GM23338 (cell line): ENCODE results near the gene DLGAP3. TPM values are rescaled to one million over a fixed set of nuclear protein-coding genes. Genes with fewer than 3 reads are reported as not detected.

Experiments used
- ATAC-seq: fragments of 200-7000 bp; cut with Tn5 transposase; 3 replicates; pipeline ENCODE4 v1.9.1; 2020
- DNase-seq: peaks from one replicate; pipeline ENCODE4 v3.0.0-alpha.2; 2015; ENCODE audit warnings: low spot score
- H2AFZ ChIP-seq: fragments of 200-600 bp; sonication (generic); 2 replicates; pipeline ENCODE4 v1.8.0; 2016; ENCODE audit warnings: antibody characterized with exemption, mild to moderate bottlenecking, moderate library complexity
- H3F3A ChIP-seq: fragments of 200-600 bp; sonication (generic); replicated peaks from 2 replicates; pipeline ENCODE4 v1.8.0; 2017; ENCODE audit warnings: antibody characterized with exemption, mixed run types, low read depth
- H3K27ac ChIP-seq: fragments of 200-600 bp; sonication (generic); 2 replicates; pipeline ENCODE4 v1.6.1; 2016; ENCODE audit warnings: low read depth
- H3K27me3 ChIP-seq: fragments of 200-600 bp; sonication (generic); 2 replicates; pipeline ENCODE4 v1.8.0; 2016; ENCODE audit warnings: mild to moderate bottlenecking, mixed run types, moderate library complexity; ENCODE audit not compliant: insufficient read depth
- H3K36me3 ChIP-seq: fragments of 200-600 bp; sonication (generic); 2 replicates; pipeline ENCODE4 v1.8.0; 2016; ENCODE audit warnings: mild to moderate bottlenecking; ENCODE audit not compliant: insufficient read depth
- H3K4me1 ChIP-seq: fragments of 200-600 bp; sonication (generic); 2 replicates; pipeline ENCODE4 v1.8.0; 2016; ENCODE audit warnings: mild to moderate bottlenecking, moderate library complexity; ENCODE audit not compliant: insufficient read depth
- H3K4me2 ChIP-seq: fragments of 200-600 bp; sonication (generic); 2 replicates; pipeline ENCODE4 v1.7.1; 2017; ENCODE audit warnings: mixed run types
- H3K4me3 ChIP-seq: fragments of 200-600 bp; sonication (generic); 2 replicates; pipeline ENCODE4 v1.6.1; 2016; ENCODE audit warnings: mixed run types
- H3K79me2 ChIP-seq: fragments of 200-600 bp; sonication (generic); replicated peaks from 2 replicates; pipeline ENCODE4 v1.8.0; 2017; ENCODE audit warnings: mild to moderate bottlenecking; ENCODE audit not compliant: insufficient read depth
- H3K9me2 ChIP-seq: fragments of 200-600 bp; sonication (generic); 2 replicates; pipeline ENCODE4 v1.8.0; 2017; ENCODE audit not compliant: insufficient read depth
- H4K20me1 ChIP-seq: fragments of 200-600 bp; sonication (generic); replicated peaks from 2 replicates; pipeline ENCODE4 v1.8.0; 2017; ENCODE audit warnings: mild to moderate bottlenecking; ENCODE audit not compliant: insufficient read depth
- H3K27ac Mint-ChIP-seq: 2 replicates; pipeline ENCODE4 v1.8.0; 2020; ENCODE audit warnings: inconsistent platforms, mild to moderate bottlenecking, moderate library complexity, mixed read lengths
- H3K27me3 Mint-ChIP-seq: 3 replicates; pipeline ENCODE4 v1.8.0; 2022; ENCODE audit warnings: low read depth, mild to moderate bottlenecking, moderate library complexity, mixed read lengths, inconsistent platforms; ENCODE audit not compliant: insufficient read depth, poor library complexity
- H3K36me3 Mint-ChIP-seq: 3 replicates; pipeline ENCODE4 v1.8.0; 2021; ENCODE audit warnings: low read depth, mild to moderate bottlenecking, inconsistent platforms, moderate library complexity, mixed read lengths
- H3K4me1 Mint-ChIP-seq: 3 replicates; pipeline ENCODE4 v1.8.0; 2020; ENCODE audit warnings: mild to moderate bottlenecking, inconsistent platforms, mixed read lengths
- H3K4me3 Mint-ChIP-seq: 3 replicates; pipeline ENCODE4 v1.8.0; 2021; ENCODE audit warnings: moderate library complexity, mild to moderate bottlenecking, inconsistent platforms, mixed read lengths
- H3K9me3 Mint-ChIP-seq: 3 replicates; pipeline ENCODE4 v1.8.0; 2020; ENCODE audit warnings: moderate library complexity, mild to moderate bottlenecking, inconsistent platforms, mixed read lengths
- CREB1 ChIP-seq: fragments of 250-450 bp; sonication (Bioruptor Pico); IDR thresholded peaks from 2 replicates; pipeline ENCODE4 v1.5.0; 2020; ENCODE audit warnings: low read depth, mild to moderate bottlenecking, moderate library complexity
- CTCF ChIP-seq, 2 experiments: fragments of 200-600 bp in 1 of 2; sonication (generic) in 1 of 2; conservative IDR thresholded peaks; 2 replicates each; pipeline versions ENCODE4 v1.5.1 to v1.6.1; 2016 to 2017; ENCODE audit warnings: antibody characterized with exemption in 2 of 2, low read depth in 2 of 2, mild to moderate bottlenecking in 2 of 2, moderate library complexity in 1 of 2
- ETS1 ChIP-seq: IDR thresholded peaks from 2 replicates; pipeline ENCODE4 v1.6.1; 2016; ENCODE audit warnings: antibody characterized with exemption
- EZH2 ChIP-seq: fragments of 200-600 bp; sonication (generic); IDR thresholded peaks from one replicate; pipeline ENCODE4 v1.8.0; 2017; ENCODE audit warnings: antibody characterized with exemption, mild to moderate bottlenecking, low read depth; ENCODE audit not compliant: unreplicated experiment
- EZH2phosphoT487 ChIP-seq: fragments of 200-600 bp; sonication (generic); IDR thresholded peaks from one replicate; pipeline ENCODE4 v1.8.1; 2018; ENCODE audit warnings: antibody characterized with exemption; ENCODE audit not compliant: unreplicated experiment
- JUNB ChIP-seq: IDR thresholded peaks from one replicate; pipeline ENCODE4 v1.6.1; 2016; ENCODE audit warnings: antibody characterized with exemption; ENCODE audit not compliant: unreplicated experiment
- NANOG ChIP-seq: IDR thresholded peaks from 2 replicates; pipeline ENCODE4 v1.6.1; 2016; ENCODE audit warnings: antibody characterized with exemption, borderline replicate concordance
- POLR2AphosphoS5 ChIP-seq: IDR thresholded peaks from 2 replicates; pipeline ENCODE4 v1.6.1; 2016; ENCODE audit warnings: antibody characterized with exemption, low read depth
- REST ChIP-seq: IDR thresholded peaks from one replicate; pipeline ENCODE4 v1.6.1; 2018; ENCODE audit warnings: antibody characterized with exemption; ENCODE audit not compliant: unreplicated experiment
- STAT1 ChIP-seq: IDR thresholded peaks from one replicate; pipeline ENCODE4 v1.6.1; 2016; ENCODE audit warnings: antibody characterized with exemption; ENCODE audit not compliant: unreplicated experiment
- ZNF114 ChIP-seq: fragments of 250-450 bp; sonication (Bioruptor Pico); IDR thresholded peaks from 2 replicates; pipeline ENCODE4 v1.5.0; 2020; ENCODE audit warnings: mild to moderate bottlenecking, moderate library complexity
- ZNF331 ChIP-seq: fragments of 250-450 bp; sonication (Bioruptor Pico); IDR thresholded peaks from 2 replicates; pipeline ENCODE4 v1.5.0; 2020; ENCODE audit warnings: low read depth, mild to moderate bottlenecking, moderate library complexity
- ZNF462 ChIP-seq: fragments of 250-450 bp; sonication (Bioruptor Pico); IDR thresholded peaks from 2 replicates; pipeline ENCODE4 v1.5.0; 2020; ENCODE audit warnings: mild to moderate bottlenecking, moderate library complexity
- polyA plus RNA-seq: library from polyadenylated mRNA; unstranded; fragments of >200 nt; fragmentation: Nextera tagmentation; extraction: Ambion mirVana; gene quantifications from 2 replicates; pipeline ENCODE4 v1.2.1, GENCODE V29; 2016
- total RNA-seq: library from RNA; depleted of rRNA; stranded (reverse); fragments of >200 nt; shearing (Covaris generic); gene quantifications from 2 replicates; pipeline ENCODE4 v1.2.3, GENCODE V29; 2014

The DLGAP3 gene
- total and polyA plus RNA-seq, 2 experiments from 2014 or later: 7.1 to 13.7 TPM

GRCh38 chr1:34869760-34870159 lies 59.7 kb downstream of the DLGAP3 start:
- H3K27me3 ChIP-seq: peaks cover 4% of the 10 kb centered on the region; the same call in 1 of the 2 replicates
- no peaks in the 10 kb centered on the region for H3K9me3 Mint-ChIP-seq
- DNase-seq (no peak), ATAC-seq (no peak)
- H2AFZ ChIP-seq: no peak overlapping the region
- H3K4me1 ChIP-seq: no peaks in the 10 kb centered on the region
- no peaks in the 10 kb centered on the region for H3K79me2 ChIP-seq
- H3K27ac ChIP-seq: no peak overlapping the region
- no peak overlapping the region for H3K4me3 Mint-ChIP-seq
- peaks cover 11% of the 10 kb centered on the region for H3K27me3 Mint-ChIP-seq
- H3K4me3 ChIP-seq: no peak overlapping the region
- H4K20me1 ChIP-seq: 0 out of 2 replicates have a peak, but pooled peaks cover 4% of the 10 kb centered on the region
- peaks cover 8% of the 10 kb centered on the region for H3K4me1 Mint-ChIP-seq
- H3K9me2 ChIP-seq: no peaks in the 10 kb centered on the region
- H3K4me2 ChIP-seq: no peak overlapping the region
- H3K36me3 ChIP-seq: no peaks in the 10 kb centered on the region
- no peaks in the 10 kb centered on the region; the same call in 2 of the 3 replicates for H3K36me3 Mint-ChIP-seq
- TF ChIP-seq CTCF (conservative IDR thresholded peaks at IDR 0.05; ENCODE audit: low read depth in 2 of 2) (no peak), REST (no peak), NANOG (no peak), ETS1 (no peak), ZNF114 (CRISPR knock-in tag) (no peak), EZH2 (no peak), CREB1 (CRISPR knock-in tag) (no peak), STAT1 (no peak), POLR2AphosphoS5 (no peak), JUNB (no peak), ZNF462 (CRISPR knock-in tag) (no peak), ZNF331 (no peak), EZH2phosphoT487 (no peak)
- H3K27ac Mint-ChIP-seq: no peak overlapping the region
- H3F3A ChIP-seq: no peaks in the 10 kb centered on the region
